Hematopoietic multipotent progenitor cell treated with erythropoietin and hydrocortisone succinate and interleukin-3 and kit ligand, for 8 days (in vitro differentiated cells): ENCODE data around the gene SULT2B1.

Experiments
- DNase-seq: peaks from one replicate; pipeline ENCODE4 v3.0.0-alpha.2; 2015

SULT2B1 gene

GRCh38 chr19:48603850-48604249 lies 51.9 kb downstream of the SULT2B1 start:
- no peak for DNase-seq

- no peak for DNase-seq
These were observed 54.7 kb downstream of the SULT2B1 start, which contains the start of gene SPACA4 for GRCh38 chr19:48606463-48607358. TSS of gene SPACA4 (plus strand) at chr19:48606742. CDS start at chr19:48606979, 237 bp downstream.

DNA sequence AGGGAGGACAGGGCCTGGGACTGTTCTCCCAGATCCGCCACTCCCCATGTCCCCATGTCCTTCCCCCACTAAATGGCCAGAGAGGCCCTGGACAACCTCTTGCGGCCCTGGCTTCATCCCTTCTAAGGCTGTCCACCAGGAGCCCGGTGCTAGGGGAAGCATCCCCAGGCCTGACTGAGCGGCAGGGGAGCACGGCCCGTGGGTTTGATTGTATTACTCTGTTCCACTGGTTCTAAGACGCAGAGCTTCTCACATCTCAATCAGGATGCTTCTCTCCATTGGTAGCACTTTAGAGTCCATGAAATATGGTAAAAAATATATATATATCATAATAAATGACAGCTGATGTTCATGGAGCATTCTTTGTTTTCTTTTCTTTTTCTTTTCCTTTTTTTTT lies 55.4 kb downstream of the SULT2B1 start:
- DNase-seq: no peak

GRCh38 chr19:48608798-48609263 lies 56.9 kb downstream of the SULT2B1 start:
- peak; percentile 70 for DNase-seq

GRCh38 chr19:48609571-48610108 lies 57.7 kb downstream of the SULT2B1 start:
- DNase-seq: no peak

DNA sequence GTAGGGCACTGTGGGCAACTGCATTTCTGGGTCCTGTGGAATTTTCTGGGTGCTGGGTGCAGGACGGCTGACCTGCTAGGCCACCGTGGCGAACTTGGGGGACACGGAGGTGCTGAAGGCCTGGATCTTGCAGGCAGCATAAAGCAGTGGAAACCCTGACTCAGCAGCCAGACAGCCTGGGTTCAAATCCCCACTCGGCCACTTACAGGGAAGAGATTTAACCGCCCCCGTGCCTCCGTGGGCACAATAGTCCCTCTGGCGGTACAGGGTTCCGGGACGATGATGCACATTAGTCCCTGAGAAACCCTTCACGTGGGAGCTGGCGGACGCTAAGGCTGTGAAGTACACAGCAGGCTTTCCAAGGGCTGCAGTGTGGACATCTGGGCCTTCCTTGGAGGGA lies 59.9 kb downstream of the SULT2B1 start:
- no peak for DNase-seq

GRCh38 chr19:48613024-48613851 lies 61.3 kb downstream of the SULT2B1 start:
- DNase-seq: no peak

- no peak for DNase-seq
These were observed 62.0 kb downstream of the SULT2B1 start for GRCh38 chr19:48613852-48614435.

- no peak for DNase-seq
These were observed 62.7 kb downstream of the SULT2B1 start, which contains the start of gene FAM83E for GRCh38 chr19:48614436-48615230. TSS of gene FAM83E (minus strand) at chr19:48615076. CDS start at chr19:48613372, 1,704 bp downstream.

- DNase-seq: no peak
These were observed 63.5 kb downstream of the SULT2B1 start for GRCh38 chr19:48615231-48616040.

DNA sequence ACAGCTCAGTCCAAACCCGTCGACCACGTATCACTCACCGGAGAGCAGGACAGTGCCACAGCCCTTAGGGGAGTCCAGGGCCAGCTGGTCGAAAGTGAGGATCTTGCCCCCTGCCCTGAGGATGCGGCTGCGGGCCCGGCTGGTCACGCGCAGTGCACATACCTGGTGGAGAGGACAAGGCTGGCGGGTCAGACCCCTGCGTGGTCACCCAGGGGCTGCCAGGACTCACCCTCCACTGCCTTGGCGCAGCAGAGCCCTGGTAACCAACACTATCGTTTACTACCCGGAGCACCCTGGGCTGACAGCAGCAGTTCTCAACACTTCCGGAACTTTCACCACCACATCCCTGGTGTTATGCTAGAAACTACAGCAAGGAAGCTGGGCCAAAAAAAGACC lies 64.1 kb downstream of the SULT2B1 start:
- no peak for DNase-seq

- no peak for DNase-seq
These were observed 64.6 kb downstream of the SULT2B1 start for GRCh38 chr19:48616491-48617056.

DNA sequence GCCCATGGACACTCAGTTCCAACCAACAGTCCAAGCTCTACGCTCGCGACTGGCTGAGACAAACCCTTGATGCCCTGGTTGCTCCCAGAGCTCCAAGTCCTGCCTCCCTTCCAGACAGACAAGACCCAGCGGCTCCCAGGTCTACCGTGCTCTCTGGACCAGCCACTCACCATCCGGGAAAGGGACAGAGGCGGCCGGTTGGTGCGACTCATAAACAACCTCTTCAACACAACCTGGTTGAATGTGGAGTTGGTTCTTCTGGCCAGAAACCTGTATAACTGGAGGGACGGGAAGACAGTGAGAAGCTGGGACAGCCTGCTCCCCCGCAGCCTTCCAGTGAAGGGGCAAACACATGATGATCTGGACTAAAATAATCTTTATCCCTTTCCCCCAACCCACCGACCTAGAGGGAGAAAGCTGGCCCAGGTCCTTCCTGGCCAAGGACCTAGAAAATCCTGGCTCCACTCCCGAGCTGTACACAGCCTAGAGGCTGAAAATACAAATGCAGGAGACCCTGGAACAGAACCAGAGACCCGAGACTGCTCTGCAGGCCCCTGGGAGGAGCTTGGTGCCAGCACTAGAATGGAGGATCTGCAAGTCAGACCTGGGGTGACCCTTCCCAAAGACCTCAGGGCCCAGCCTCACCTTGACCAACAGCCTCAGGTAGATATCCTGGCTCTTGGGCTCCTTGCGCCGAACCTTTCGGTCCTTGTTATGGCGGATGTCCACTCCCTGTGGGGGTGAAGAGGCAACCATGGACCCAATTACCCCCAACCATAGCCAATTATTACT lies 65.4 kb downstream of the SULT2B1 start:
- no peak for DNase-seq

DNA sequence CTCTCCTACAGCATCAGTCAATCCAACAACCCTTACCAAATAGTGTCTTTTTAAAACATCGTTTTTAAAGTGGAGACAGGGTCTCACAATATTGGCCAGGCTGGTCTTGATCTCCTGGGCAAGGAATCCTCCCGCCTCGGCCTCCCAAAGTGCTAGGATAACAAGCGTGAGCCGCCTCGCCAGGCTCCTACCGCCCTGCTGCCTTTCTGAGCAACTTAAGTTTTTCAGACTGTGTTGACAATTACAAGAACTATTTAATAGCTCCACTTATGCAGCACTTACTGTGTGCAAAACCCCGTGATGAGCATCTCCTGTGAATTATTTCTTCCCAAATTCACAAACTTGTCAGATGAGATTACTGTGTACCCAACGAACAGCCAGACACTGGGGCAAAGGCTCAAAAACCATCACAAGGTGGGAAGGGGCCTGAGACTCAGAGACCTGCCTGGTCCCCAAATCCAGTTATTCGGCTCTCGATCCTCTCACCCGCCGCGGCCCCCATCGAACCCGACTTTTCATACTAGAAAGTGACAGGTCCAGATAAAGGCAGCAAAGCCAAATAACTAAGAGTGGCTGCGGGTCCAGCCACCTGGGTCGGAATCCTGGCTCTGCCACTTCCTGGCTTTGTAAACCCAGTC lies 66.4 kb downstream of the SULT2B1 start:
- peak; percentile 22 for DNase-seq

- DNase-seq: peak; percentile 99
These were observed 67.1 kb downstream of the SULT2B1 start, which contains the start of the genes RPL18 and SPHK2 for GRCh38 chr19:48618916-48619691. TSS of gene RPL18 (minus strand) at chr19:48619178. CDS start at chr19:48619143, 35 bp downstream. TSS of gene SPHK2 (plus strand) at chr19:48619506. CDS start at chr19:48620515, 1,009 bp downstream.

DNA sequence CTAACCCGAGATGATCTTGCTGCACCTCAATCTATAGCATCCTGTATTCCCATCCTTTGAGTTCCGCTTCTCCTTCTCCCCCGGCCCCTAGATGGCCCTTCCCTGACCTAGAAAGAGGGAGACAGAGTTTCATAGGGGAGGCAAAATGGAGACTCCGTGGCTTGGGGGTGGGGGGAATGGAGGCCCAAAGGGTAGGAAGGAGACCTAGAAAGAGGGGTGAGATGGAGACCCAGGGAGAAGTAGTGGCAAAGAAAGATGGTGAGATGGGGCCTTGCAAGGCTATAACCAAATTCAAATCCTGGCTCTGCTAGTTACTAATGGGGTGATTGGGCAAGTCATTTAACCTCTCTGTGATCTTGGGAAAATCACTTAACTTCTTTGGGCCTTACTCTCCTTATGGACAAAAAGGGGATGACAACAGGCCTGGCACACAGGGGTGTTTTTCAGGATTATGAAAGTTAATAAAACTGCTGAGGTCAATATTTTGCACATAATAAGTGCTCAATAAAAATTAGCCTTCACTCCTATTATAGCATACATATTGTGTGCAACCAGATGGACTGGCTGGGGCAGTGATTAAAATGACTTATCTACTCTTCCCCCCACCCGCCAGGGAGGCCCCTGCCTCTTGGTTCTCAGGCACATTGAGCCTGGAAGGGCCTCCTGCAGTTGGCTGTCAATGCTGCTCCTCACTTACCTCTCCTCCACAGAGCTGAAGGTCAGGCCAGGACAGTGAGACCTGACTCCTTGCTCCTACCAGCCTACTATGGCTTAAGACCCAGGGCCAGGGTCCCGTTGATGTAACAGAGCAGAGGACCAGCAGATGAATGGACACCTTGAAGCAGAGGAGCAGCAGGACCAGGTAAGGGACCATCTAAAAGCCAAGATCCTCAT lies 68.0 kb downstream of the SULT2B1 start:
- peak; percentile 60 for DNase-seq

DNA sequence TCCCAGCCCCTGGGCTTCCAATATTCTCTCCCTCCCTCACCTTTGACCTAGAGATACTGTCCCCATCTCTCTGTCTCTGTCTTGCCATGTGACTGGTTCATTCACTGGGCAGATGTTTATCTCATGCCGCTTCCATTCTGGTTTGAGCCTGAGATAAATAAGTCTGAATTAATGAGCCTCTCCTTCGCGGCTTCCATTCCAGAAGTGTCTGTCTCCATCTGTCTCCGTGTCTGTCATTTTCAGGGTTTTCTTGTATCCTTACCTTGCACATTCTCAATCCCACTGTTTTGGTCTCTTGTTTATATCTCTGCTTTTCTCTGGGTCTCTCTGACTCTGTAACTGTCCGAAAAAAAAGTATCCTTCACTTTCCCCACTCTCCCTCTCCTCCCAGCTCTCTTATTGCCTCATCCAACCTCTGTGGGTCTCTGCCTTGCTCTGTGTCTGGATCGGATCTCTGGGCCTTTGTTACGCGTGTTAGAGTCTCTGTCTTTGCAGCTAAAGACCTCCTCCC lies 71.6 kb downstream of the SULT2B1 start:
- peak; percentile 57 for DNase-seq
